ENCODE measurements around the gene RPL15. TPM values are rescaled to one million over a fixed set of nuclear protein-coding genes. Genes with fewer than 3 reads are reported as not detected.

The RPL15 gene
- total and polyA plus RNA-seq, 2 experiments from 2014 or later = 1,419 to 2,722 TPM

- Histone ChIP-seq H3K27me3 (no peaks in the 10 kb centered on the region), H3K36me3 (no peaks in the 10 kb centered on the region), H3K9me3 (ENCODE audit: low read depth) (no peaks in the 10 kb centered on the region), H3K4me3 (no peak overlapping the region), H3K27ac (no peak overlapping the region), H3K4me1 (ENCODE audit: low read depth) (no peaks in the 10 kb centered on the region)
- no peak for DNase-seq (ENCODE audit: low read depth in 1 of 2, low spot score in 1 of 2)
- TF ChIP-seq, protein P1, sequence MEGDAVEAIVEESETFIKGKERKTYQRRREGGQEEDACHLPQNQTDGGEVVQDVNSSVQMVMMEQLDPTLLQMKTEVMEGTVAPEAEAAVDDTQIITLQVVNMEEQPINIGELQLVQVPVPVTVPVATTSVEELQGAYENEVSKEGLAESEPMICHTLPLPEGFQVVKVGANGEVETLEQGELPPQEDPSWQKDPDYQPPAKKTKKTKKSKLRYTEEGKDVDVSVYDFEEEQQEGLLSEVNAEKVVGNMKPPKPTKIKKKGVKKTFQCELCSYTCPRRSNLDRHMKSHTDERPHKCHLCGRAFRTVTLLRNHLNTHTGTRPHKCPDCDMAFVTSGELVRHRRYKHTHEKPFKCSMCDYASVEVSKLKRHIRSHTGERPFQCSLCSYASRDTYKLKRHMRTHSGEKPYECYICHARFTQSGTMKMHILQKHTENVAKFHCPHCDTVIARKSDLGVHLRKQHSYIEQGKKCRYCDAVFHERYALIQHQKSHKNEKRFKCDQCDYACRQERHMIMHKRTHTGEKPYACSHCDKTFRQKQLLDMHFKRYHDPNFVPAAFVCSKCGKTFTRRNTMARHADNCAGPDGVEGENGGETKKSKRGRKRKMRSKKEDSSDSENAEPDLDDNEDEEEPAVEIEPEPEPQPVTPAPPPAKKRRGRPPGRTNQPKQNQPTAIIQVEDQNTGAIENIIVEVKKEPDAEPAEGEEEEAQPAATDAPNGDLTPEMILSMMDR (IDR thresholded peaks at IDR 0.05; ENCODE audit: low read depth, low read length) = no peak
Observed at GRCh38 chr3:23934253-23934652, 17.3 kb downstream of the RPL15 start.

DNA sequence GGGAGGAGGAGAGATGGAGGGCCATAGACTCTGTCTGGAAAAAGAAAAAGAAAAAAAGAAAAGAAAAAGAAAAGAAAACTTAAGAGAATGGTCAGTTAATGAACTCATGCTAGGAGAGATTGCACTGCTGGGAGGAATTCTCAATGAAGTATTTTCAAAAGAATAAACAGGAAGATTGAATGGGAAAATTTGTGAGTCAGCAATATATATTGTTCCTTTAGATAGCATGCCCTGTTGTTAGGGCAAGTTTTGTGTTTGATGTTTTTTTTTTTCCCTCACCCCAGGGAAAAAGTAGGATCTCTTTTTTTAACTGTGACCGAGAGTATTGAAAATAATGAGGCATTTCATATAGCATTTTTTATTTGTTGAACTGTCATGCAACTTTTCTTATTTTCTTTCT lies 20.4 kb downstream of the RPL15 start:
- H3K36me3 ChIP-seq = no peaks in the 10 kb centered on the region
- TF ChIP-seq, protein P1 (IDR thresholded peaks at IDR 0.05; ENCODE audit: low read depth, low read length) = no peak
- H3K9me3 ChIP-seq (ENCODE audit: low read depth) = no peaks in the 10 kb centered on the region
- H3K4me1 ChIP-seq (ENCODE audit: low read depth) = peaks cover 4% of the 10 kb centered on the region
- H3K27me3 ChIP-seq = no peaks in the 10 kb centered on the region
- no peak overlapping the region for H3K4me3 ChIP-seq
- no peak for DNase-seq (ENCODE audit: low read depth in 1 of 2, low spot score in 1 of 2)
- no peak overlapping the region for H3K27ac ChIP-seq

DNA sequence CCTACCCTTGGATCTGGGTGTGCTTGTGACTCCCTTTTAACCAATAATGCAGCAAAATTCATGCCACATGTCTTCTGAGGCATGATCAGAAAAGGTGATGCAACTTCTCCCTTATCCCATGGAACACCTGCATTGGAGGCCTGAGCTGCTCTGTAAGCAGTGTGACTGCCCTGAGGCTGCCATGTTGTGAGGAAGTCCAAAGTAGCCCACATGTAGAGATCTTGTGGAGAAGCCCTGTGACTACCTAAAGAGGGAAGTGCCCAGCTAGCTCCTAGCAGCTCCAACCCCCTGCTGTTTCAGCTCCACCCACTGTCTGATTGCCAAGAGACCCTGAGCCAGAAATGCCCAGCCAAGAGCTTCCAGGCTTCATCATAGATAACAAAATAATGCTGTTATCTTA lies 21.8 kb downstream of the RPL15 start:
- Histone ChIP-seq H3K9me3 (ENCODE audit: low read depth) (no peaks in the 10 kb centered on the region), H3K27me3 (no peaks in the 10 kb centered on the region), H3K27ac (no peak overlapping the region), H3K4me3 (no peak overlapping the region), H3K36me3 (no peaks in the 10 kb centered on the region), H3K4me1 (ENCODE audit: low read depth) (peaks cover 4% of the 10 kb centered on the region)
- no peak for DNase-seq (ENCODE audit: low read depth in 1 of 2, low spot score in 1 of 2)
- TF ChIP-seq, protein P1 (IDR thresholded peaks at IDR 0.05; ENCODE audit: low read depth, low read length) = no peak

DNA sequence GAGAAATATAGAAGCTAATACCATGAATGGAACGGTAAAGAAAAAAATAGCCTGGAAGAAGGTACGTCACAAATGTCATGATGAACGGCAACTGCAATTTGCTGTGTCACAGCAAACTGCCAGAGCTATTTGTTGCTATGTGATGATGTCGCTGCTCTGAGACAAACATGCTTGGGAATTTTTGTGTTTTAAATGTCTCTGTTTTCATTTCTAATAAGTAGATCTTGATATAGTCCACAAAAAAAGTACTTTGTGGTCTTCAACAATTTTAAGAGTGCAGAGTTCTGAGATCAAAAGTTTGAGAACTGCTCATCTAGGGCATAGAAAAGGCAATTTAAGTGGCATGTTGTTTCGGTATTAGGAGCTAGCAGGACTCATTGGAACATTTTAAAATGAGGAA lies 23.8 kb downstream of the RPL15 start:
- Histone ChIP-seq H3K36me3 (peaks cover 3% of the 10 kb centered on the region), H3K27ac (no peak overlapping the region), H3K4me3 (no peak overlapping the region), H3K4me1 (ENCODE audit: low read depth) (peaks cover 12% of the 10 kb centered on the region), H3K9me3 (ENCODE audit: low read depth) (no peaks in the 10 kb centered on the region), H3K27me3 (no peaks in the 10 kb centered on the region)
- DNase-seq (ENCODE audit: low read depth in 1 of 2, low spot score in 1 of 2) = no peak
- TF ChIP-seq, protein P1 (IDR thresholded peaks at IDR 0.05; ENCODE audit: low read depth, low read length) = no peak

DNA sequence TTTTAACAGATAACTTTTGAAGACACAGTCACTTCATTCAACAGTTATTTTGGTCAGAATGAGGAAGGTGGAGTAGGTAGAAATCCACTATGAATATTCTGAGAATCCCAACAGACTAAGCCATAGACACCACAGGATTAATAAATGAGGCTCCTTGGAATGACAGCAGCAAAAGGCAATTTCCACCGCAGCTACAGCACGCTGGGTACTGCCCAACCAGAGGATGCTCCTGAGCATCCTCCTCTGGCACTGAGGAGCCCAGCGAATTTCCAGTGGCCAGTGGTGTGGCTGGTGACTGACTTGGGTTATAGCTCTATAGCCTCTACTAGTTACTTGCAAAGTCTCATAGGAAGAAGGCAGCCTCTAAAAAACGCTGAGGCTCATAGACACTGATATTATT lies 24.5 kb downstream of the RPL15 start:
- H3K27ac ChIP-seq = no peak overlapping the region

More for the DNA sequence above, 24.5 kb downstream of the RPL15 start:
- no peak overlapping the region for H3K4me3 ChIP-seq
- no peaks in the 10 kb centered on the region for H3K9me3 ChIP-seq (ENCODE audit: low read depth)
- DNase-seq (ENCODE audit: low read depth in 1 of 2, low spot score in 1 of 2) = no peak
- H3K36me3 ChIP-seq = peaks cover 3% of the 10 kb centered on the region
- H3K27me3 ChIP-seq = no peaks in the 10 kb centered on the region
- TF ChIP-seq, protein P1 (IDR thresholded peaks at IDR 0.05; ENCODE audit: low read depth, low read length) = no peak
- peaks cover 12% of the 10 kb centered on the region for H3K4me1 ChIP-seq (ENCODE audit: low read depth)
